Embryonic facial prominence (tissue), 1 donor: ENCODE data around the gene TOGARAM1.
A peak's percentile ranks its signal among the peaks of the same experiment; 100 is the strongest.
"Not testable (repeated sequence)": the region's sequence is repeated elsewhere in the genome, so short reads cannot be mapped to it uniquely, and the experiment has no call there.

Experiments used
- DNase-seq: peaks from one replicate; pipeline ENCODE4 v3.0.0-alpha.2; 2016; ENCODE audit errors: extremely low spot score

TOGARAM1 gene

GRCh38 chr14:45044638-45045037 lies 82.6 kb downstream of the TOGARAM1 start:
- DNase-seq: no peak

DNA sequence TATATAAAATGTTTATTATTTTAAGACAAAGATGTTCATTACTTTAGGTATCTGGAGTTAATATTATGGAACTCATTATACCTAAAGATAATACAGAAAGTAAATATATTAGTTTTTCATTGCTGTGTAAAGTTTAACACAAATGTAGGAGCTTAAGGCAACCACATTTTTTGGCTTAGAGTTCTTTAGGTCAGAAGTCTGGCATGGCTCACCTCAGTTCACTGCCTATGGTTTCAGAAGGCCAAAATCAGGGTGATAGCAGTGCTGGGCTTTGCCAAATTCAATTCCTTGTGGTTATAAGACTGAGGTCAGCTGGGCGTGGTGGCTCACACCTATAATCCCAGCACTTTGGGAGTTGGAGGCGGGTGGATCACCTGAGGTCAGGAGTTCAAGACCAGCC lies 86.4 kb downstream of the TOGARAM1 start:
- no peak for DNase-seq

GRCh38 chr14:45051180-45051579 lies 89.2 kb downstream of the TOGARAM1 start:
- no peak for DNase-seq

GRCh38 chr14:45051896-45052295 lies 89.9 kb downstream of the TOGARAM1 start:
- no peak for DNase-seq

DNA sequence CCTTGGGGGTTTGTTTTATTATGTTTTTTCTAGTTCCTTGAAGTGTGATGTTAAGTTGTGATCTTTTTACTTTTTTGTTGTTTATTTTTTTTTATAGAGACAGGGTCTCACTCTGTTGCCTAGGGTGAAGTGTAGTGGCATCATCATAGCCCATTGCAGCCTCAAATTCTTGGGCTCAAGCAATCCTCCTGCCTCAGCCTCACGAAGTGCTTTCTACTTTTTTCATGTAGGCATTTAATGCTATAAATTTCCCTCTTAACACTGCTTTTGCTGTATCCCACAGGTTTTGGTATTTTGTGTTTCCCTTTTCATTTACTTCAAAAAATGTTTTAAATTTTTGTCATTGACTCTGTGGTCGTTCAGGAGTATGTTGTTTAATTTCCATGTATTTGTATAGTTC lies 95.4 kb downstream of the TOGARAM1 start:
- DNase-seq: no peak

GRCh38 chr14:45057881-45058364 lies 95.9 kb downstream of the TOGARAM1 start:
- DNase-seq: no peak

DNA sequence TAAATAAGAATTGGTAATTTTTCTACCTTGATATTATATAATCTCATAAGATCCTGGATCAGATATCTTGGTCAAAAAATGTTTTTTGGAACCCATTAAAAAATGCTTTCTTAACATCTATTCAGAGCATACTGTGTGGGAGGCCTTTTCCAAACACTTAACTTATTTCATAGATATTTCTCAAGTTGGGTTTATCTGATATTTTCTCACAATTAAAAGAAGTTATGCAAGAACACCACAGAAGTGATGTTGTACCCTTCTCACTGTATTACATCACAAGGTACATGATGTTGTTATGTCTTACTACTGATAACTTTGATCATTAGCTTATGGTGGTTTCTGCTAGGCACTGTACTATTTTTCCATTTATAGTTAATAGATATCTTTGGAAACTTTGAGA lies 98.6 kb downstream of the TOGARAM1 start:
- DNase-seq: no peak

GRCh38 chr14:45065540-45065939 lies 103.5 kb downstream of the TOGARAM1 start:
- DNase-seq: no peak

GRCh38 chr14:45065956-45066355 lies 104.0 kb downstream of the TOGARAM1 start:
- DNase-seq: no peak

DNA sequence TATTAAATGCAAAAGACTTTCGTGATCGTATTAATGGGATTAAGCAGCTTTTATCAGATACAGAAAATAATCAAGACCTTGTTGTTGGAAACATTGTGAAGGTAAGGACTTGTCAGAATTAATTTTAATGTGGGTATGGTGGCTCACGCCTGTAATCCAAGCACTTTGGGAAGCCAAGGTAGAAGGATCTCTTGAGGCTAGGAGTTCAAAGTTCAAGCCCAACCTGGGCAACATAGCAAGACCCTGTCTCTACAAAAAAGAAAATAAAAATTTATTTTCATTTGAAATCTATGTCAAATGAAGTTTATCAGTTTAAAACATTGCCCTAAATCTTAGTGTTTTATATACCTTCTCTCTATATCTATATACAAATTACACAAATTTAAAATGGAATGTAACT lies 104.7 kb downstream of the TOGARAM1 start:
- no peak for DNase-seq

DNA sequence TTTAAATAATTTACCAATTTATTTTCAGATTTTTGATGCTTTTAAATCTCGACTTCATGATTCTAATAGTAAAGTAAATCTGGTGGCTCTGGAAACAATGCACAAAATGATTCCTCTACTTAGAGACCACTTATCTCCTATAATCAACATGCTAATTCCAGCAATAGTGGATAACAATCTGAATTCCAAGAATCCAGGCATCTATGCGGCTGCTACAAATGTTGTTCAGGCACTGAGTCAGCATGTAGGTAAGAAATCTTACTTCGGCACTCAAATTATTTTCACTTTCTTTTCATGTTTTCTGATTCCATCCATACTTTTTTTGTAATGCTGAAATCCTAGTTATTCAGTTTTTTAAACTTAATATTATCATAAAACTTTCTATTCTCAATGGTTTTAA lies 106.4 kb downstream of the TOGARAM1 start:
- no peak for DNase-seq

- no peak for DNase-seq
These were observed 108.2 kb downstream of the TOGARAM1 start for GRCh38 chr14:45070215-45070614.

DNA sequence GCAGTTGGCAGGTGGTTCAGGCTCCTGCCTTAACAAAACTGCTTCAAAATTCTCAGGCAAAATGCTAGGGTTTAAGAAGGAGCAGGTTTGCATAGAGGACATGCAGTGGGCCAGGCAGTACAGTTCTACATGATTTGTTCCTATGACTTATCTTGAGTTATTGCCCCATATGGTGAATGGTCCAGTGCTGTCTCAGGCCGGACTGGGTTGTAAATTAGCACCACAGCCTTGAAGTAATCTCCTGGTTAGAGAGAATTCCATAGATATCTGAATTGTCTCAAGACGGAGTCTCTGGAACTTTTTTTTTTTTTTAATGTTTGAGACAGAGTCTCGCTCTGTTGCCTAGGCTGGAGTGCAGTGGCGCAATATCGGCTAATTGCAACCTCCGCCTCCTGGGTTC lies 110.1 kb downstream of the TOGARAM1 start:
- no peak for DNase-seq

GRCh38 chr14:45073231-45073879 lies 111.4 kb downstream of the TOGARAM1 start:
- DNase-seq: no peak

- DNase-seq: no peak
These were observed 116.3 kb downstream of the TOGARAM1 start for GRCh38 chr14:45078323-45078722.

- DNase-seq: not testable (repeated sequence)
These were observed 118.5 kb downstream of the TOGARAM1 start for GRCh38 chr14:45080416-45080968.

DNA sequence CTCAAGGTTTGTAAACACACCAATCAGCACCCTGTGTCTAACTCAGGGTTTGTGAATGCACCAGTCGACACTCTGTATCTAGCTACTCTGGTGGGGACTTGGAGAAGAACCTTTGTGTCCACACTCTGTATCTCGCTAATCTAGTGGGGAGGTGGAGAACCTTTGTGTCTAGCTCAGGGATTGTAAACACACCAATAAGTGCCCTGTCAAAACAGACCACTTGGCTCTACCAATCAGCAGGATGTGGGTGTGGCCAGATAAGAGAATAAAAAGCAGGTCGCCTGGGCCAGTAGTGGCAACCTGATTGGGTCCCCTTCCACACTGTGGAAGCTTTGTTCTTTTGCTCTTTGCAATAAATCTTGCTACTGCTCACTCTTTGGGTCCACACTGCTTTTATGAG lies 119.1 kb downstream of the TOGARAM1 start:
- DNase-seq: not testable (repeated sequence)

DNA sequence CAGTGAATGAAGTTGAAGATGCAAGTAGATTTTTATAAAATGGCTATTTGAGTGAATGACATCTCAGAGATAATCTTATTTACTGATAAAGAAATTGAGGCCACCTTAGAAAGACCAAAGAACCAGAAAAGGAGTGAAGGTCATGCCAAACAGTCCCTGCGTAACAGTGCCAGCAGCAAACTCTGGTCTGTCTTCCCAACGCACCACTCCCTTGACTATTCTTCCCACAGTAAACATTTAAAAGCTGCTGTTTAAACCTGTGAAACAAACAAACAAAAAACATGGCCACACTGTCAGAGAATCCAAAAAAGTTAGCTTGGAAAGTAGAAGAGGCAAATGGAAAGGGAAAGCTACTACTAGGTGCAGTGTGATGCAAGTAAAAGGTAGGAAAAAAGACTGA lies 120.4 kb downstream of the TOGARAM1 start:
- DNase-seq: no peak

- DNase-seq: no peak
These were observed 121.6 kb downstream of the TOGARAM1 start for GRCh38 chr14:45083617-45083975.

- DNase-seq: peak; percentile 74
These were observed 122.2 kb downstream of the TOGARAM1 start, which contains the start of gene PRPF39 for GRCh38 chr14:45083976-45084722. Gene PRPF39 (plus strand): TSS chr14:45084116. CDS start chr14:45095240, 11,124 bp downstream.

DNA sequence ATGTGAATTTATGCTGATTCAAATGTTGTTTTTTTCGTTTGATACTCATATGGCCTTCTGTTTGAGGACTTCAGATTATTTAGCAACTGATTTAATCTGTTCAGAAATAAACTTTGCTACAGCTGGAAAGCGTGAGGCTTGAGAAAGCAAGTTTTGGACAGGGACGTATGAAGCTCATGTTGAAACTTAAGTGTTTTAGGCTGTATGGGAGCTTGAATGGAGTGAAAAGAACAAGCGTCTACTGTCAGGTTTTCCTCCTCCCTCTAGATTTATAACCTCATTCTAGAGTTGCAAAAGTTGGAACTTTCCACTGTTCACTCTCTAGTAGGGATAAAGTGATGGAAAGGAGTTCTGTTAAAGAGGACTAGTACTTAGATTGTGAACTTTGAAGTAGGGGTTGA lies 123.0 kb downstream of the TOGARAM1 start:
- no peak for DNase-seq

DNA sequence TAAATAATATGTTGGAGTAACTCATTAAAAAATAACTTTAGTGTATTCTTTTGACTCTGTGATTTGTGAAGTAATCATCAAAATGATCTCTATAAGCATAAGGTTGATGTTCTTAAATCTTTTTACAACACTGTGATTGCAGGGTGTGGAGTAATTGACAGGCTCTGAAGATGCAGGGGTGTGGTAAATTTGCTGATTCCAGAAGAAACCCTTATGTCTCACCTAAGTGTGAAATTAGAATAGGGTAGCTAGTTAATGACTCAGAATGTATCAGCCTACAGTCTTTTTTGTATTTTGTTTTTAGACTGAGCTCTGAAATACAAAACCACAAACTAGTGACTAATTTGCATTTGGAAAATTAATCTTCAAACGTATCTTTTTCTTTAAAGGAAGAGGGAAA lies 127.8 kb downstream of the TOGARAM1 start:
- no peak for DNase-seq

DNA sequence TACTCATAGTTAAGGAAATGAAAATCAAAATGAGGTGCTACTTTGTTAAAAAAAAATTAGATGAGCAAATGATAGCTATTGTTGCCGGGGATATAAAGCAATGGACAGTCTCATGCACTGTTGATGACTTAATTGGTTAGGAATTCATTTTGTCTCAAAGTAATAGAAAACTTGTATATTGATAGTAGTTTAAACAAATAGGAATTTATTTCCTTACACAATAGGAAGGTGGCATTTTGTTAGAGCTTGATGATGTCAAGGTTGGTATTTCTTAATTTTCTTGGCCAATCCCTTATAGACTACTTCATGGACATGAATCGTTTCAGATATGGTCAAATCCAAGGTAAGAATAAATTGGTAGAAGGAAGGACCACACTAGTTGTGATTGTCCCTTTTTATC lies 129.7 kb downstream of the TOGARAM1 start:
- DNase-seq: no peak
